ENCODE data around the gene ASIC4. TPM values are rescaled to one million over a fixed set of nuclear protein-coding genes. Genes with fewer than 3 reads are reported as not detected.

ASIC4 gene
- total RNA-seq, 1 donor from 2014 or later = not detected

DNA sequence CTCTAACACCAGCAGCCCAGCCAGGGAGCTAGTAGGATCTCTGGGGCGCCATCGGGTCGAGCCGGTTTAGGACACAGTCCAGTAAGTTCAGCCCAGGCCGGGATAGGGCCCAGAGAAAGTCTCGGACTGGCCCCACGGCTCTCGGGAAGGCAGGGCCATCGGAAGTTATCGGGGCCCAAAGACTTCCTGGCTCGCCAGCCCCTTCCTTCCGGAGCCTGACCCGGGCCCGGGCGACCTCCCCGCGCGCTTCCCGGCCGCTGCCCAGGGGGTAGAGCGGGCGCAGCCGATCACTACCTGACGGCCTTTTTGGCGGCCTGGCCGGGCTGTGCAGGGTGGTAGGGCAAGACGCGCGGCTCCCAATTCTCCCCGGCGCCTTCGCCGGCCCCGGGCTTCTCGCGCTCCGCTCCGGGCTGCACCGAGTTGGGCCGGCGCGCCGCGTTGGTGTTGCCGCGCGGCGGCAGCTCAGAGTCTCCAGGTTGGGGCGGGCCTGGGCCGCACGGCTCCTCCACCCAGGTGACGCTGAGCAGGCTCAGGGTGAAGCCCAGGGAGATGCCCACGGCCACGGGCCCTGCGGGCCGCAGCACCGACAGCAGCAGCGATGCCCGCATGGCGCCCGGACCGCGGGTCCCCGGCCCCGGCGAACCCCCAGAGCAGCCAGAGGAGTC, 28.8 kb downstream of the ASIC4 start:
- intact Hi-C loops (cut with DNase I) = loop anchor here (5.0 kb wide), 1 partner anchor 99 kb away; no protein-coding TSS in a partner anchor
- H3K4me1 ChIP-seq = peaks cover 40% of the 10 kb centered on the region
- no peak for DNase-seq (ENCODE audit: extremely low spot score in 2 of 2)
- TF ChIP-seq POLR2AphosphoS5 (IDR thresholded peaks at IDR 0.05; ENCODE audit: insufficient read depth in 1 of 2, low read depth in 1 of 2) = no peak
- no peak for TF ChIP-seq POLR2A (IDR thresholded peaks at IDR 0.05)
- TF ChIP-seq CTCF (IDR thresholded peaks at IDR 0.05) = no peak
- H3K4me3 ChIP-seq = peak overlapping the region; percentile 62 to 64
- H3K27me3 ChIP-seq = no peaks in the 10 kb centered on the region
- no peaks in the 10 kb centered on the region for H3K9me3 ChIP-seq
- H3K27ac ChIP-seq = peak overlapping the region; percentile 87
- H3K36me3 ChIP-seq = peaks cover 0 to 22% of the 10 kb centered on the region in 2 donors

GRCh38 chr2:219543596-219544358, 29.5 kb downstream of the ASIC4 start, which contains the start of the genes CHPF and TMEM198:
Gene CHPF, minus strand, starts transcription at chr2:219543809. Its CDS starts 271 bp downstream, at chr2:219543538.
Gene TMEM198, plus strand, starts transcription at chr2:219544028. Its CDS starts 700 bp downstream, at chr2:219544728.
- H3K27ac ChIP-seq = peak within 1 kb of the TSS; percentile 87
- peaks cover 33% of the 10 kb centered on the region for H3K4me1 ChIP-seq
- TF ChIP-seq CTCF (IDR thresholded peaks at IDR 0.05) (no peak), POLR2AphosphoS5 (IDR thresholded peaks at IDR 0.05; ENCODE audit: insufficient read depth in 1 of 2, low read depth in 1 of 2) (peak; percentile 89 to 90), POLR2A (IDR thresholded peaks at IDR 0.05) (peak in 1 of 2 donors; percentile 69)
- peaks cover 0 to 22% of the 10 kb centered on the region in 2 donors for H3K36me3 ChIP-seq
- intact Hi-C loops (cut with DNase I) = loop anchor here (5.0 kb wide), 1 partner anchor 99 kb away; no protein-coding TSS in a partner anchor
- no peaks in the 10 kb centered on the region for H3K27me3 ChIP-seq
- peak within 1 kb of the TSS; percentile 62 to 64 for H3K4me3 ChIP-seq
- H3K9me3 ChIP-seq = no peaks in the 10 kb centered on the region
- peak; percentile 98 to 99 for DNase-seq (ENCODE audit: extremely low spot score in 2 of 2)

DNA sequence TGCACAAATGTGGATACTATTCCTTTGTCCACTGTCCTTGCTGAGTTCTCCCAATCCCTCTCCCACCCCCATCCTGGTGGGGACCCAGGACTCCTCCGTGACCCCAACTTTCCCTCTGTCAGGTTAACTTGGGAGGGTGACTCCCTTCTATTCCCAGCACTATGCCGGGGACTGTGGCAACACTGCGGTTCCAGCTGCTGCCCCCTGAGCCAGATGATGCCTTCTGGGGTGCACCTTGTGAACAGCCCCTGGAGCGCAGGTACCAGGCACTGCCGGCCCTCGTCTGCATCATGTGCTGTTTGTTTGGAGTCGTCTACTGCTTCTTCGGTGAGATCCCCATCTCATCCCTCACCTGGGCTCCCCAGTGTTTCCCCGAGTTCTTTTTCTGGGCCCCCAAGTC, 30.3 kb downstream of the ASIC4 start:
- peaks cover 28% of the 10 kb centered on the region for H3K4me1 ChIP-seq
- H3K4me3 ChIP-seq = peak overlapping the region; percentile 62 to 64
- no peak for DNase-seq (ENCODE audit: extremely low spot score in 2 of 2)
- intact Hi-C loops (cut with DNase I) = loop anchor here (5.0 kb wide), 1 partner anchor 98 kb away; no protein-coding TSS in a partner anchor
- TF ChIP-seq POLR2A (IDR thresholded peaks at IDR 0.05) (no peak), CTCF (IDR thresholded peaks at IDR 0.05) (no peak), POLR2AphosphoS5 (IDR thresholded peaks at IDR 0.05; ENCODE audit: insufficient read depth in 1 of 2, low read depth in 1 of 2) (no peak)
- H3K27me3 ChIP-seq = no peaks in the 10 kb centered on the region
- H3K36me3 ChIP-seq = peaks cover 0 to 16% of the 10 kb centered on the region in 2 donors
- no peak overlapping the region for H3K27ac ChIP-seq
- H3K9me3 ChIP-seq = no peaks in the 10 kb centered on the region

DNA sequence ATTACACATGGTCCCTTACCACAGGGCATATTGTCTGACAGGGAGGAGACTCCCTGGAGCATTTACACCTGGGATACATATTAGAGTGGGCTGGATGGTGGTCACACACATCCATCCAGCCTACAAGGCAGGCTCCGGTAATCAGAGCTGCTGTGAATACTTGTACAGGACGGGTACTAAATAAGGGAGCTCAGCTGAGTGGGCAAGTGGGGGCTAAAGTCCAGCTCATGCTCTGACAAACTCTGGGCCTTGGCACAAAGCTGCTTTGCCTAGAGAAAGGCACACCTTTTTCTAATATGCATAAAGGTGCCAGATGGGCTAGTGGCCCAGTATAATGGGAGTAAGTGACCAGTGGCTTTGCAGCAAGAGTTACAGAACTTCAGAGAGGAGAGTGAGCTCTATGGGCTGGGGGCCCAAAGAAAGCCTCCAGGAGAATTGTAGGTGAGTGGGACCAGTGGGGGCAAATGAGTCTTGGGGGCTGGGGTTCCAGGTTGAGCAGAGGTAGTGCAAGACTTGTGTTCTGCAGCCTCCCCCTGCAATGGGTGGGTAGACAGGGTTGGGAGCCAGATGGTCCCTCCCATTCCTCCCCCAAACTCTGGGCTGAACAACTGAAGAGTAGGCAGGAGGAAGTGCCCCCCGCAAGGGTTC, 31.1 kb downstream of the ASIC4 start:
- no peak for TF ChIP-seq CTCF (IDR thresholded peaks at IDR 0.05)
- DNase-seq (ENCODE audit: extremely low spot score in 2 of 2) = no peak

More for the DNA sequence above, 31.1 kb downstream of the ASIC4 start:
- Histone ChIP-seq H3K27me3 (no peaks in the 10 kb centered on the region), H3K9me3 (no peaks in the 10 kb centered on the region), H3K36me3 (peaks cover 0 to 8% of the 10 kb centered on the region in 2 donors), H3K27ac (no peak overlapping the region), H3K4me3 (no peak overlapping the region), H3K4me1 (peaks cover 28% of the 10 kb centered on the region)
- intact Hi-C loops (cut with DNase I) = no loop called here
